SK-N-SH (cell line): ENCODE results near the gene ZNF530. TPM values are rescaled to one million over a fixed set of nuclear protein-coding genes. Genes with fewer than 3 reads are reported as not detected.

Source experiments
- CTCF ChIA-PET: fragments of 300-600, 350-600 bp; formaldehyde crosslinking; extraction: SDS; loops from one replicate; lab custom pipeline; 2021; lab: Yijun Ruan, JAX
- POLR2A ChIA-PET: fragments of 350-600 bp; sonication (Branson Sonifier 250); formaldehyde crosslinking; extraction: SDS; loops from one replicate; lab custom pipeline; 2020; ENCODE audit warnings: antibody characterized with exemption, inconsistent platforms; lab: Yijun Ruan, JAX
- DNase-seq: peaks from one replicate; pipeline ENCODE4 v3.0.0; 2012
- H2AFZ ChIP-seq: fragments of 200-600 bp; sonication (generic); 2 replicates; pipeline ENCODE4 v1.8.1; 2016; ENCODE audit warnings: antibody characterized with exemption, mild to moderate bottlenecking, low read depth
- H3F3A ChIP-seq: fragments of 200-600 bp; sonication (generic); replicated peaks from 2 replicates; pipeline ENCODE3; 2016; ENCODE audit warnings: antibody characterized with exemption, mild to moderate bottlenecking; ENCODE audit not compliant: insufficient read depth
- H3K27ac ChIP-seq, 2 experiments: fragments of 200-500 bp in 1 of 2; fragments of 200-600 bp in 1 of 2; sonication (Bioruptor generic) in 1 of 2; sonication (generic), shearing (Covaris generic) in 1 of 2; 2 replicates each; pipeline versions ENCODE4 v1.5.1 to v1.6.1; 2014 to 2016; ENCODE audit warnings: low read depth in 2 of 2, inconsistent platforms in 1 of 2, low read length in 1 of 2, mild to moderate bottlenecking in 1 of 2, mixed read lengths in 1 of 2
- H3K27me3 ChIP-seq: fragments of 200-600 bp; sonication (generic), shearing (Covaris generic); 2 replicates; pipeline ENCODE4 v1.6.1; 2016; ENCODE audit warnings: mixed run types; ENCODE audit not compliant: insufficient read depth
- H3K36me3 ChIP-seq, 2 experiments: fragments of 200-500 bp in 1 of 2; fragments of 200-600 bp in 1 of 2; sonication (Bioruptor generic) in 1 of 2; sonication (generic) in 1 of 2; replicated peaks in 1 of 2; 2 replicates each; pipeline versions ENCODE3 to v1.5.1; 2014 to 2016; ENCODE audit warnings: low read length in 1 of 2, mild to moderate bottlenecking in 1 of 2; ENCODE audit not compliant: insufficient read depth in 2 of 2, control insufficient read depth in 1 of 2
- H3K4me1 ChIP-seq, 2 experiments: fragments of 200-500 bp in 1 of 2; fragments of 200-600 bp in 1 of 2; sonication (Bioruptor generic) in 1 of 2; sonication (generic), shearing (Covaris generic) in 1 of 2; 2 replicates each; pipeline versions ENCODE4 v1.5.1 to v1.6.1; 2014 to 2016; ENCODE audit warnings: low read depth in 1 of 2, low read length in 1 of 2, mixed run types in 1 of 2; ENCODE audit not compliant: insufficient read depth in 2 of 2, control insufficient read depth in 1 of 2
- H3K4me2 ChIP-seq: fragments of 200-600 bp; sonication (generic), shearing (Covaris generic); 2 replicates; pipeline ENCODE4 v1.6.1; 2017; ENCODE audit warnings: mixed run types
- H3K4me3 ChIP-seq, 2 experiments: fragments of 200-500 bp in 1 of 2; fragments of 200-600 bp in 1 of 2; sonication (Bioruptor generic) in 1 of 2; sonication (generic), shearing (Covaris generic) in 1 of 2; 2 replicates each; pipeline versions ENCODE4 v1.5.1 to v1.8.1; 2014 to 2016; ENCODE audit warnings: low read depth in 2 of 2, inconsistent platforms in 1 of 2, low read length in 1 of 2, mild to moderate bottlenecking in 1 of 2, mixed read lengths in 1 of 2, moderate library complexity in 1 of 2
- H3K79me2 ChIP-seq: fragments of 200-600 bp; sonication (generic); 2 replicates; pipeline ENCODE4 v1.8.1; 2017; ENCODE audit warnings: mild to moderate bottlenecking; ENCODE audit not compliant: insufficient read depth
- H3K9ac ChIP-seq: fragments of 200-600 bp; sonication (generic); 2 replicates; pipeline ENCODE4 v1.6.1; 2017; ENCODE audit warnings: mixed run types
- H3K9me2 ChIP-seq: fragments of 200-600 bp; sonication (generic); 2 replicates; pipeline ENCODE4 v1.6.1; 2017; ENCODE audit warnings: mixed run types
- H3K9me3 ChIP-seq: fragments of 200-600 bp; sonication (generic); 2 replicates; pipeline ENCODE4 v1.6.1; 2017; ENCODE audit warnings: mixed run types, mild to moderate bottlenecking, moderate library complexity
- H4K20me1 ChIP-seq: fragments of 200-600 bp; sonication (generic); 2 replicates; pipeline ENCODE4 v1.6.1; 2017; ENCODE audit warnings: mild to moderate bottlenecking, mixed run types; ENCODE audit not compliant: insufficient read depth
- CTCF ChIP-seq: fragments of 200-600 bp; sonication (generic); IDR thresholded peaks from 2 replicates; pipeline ENCODE4 v1.6.1; 2017; ENCODE audit warnings: antibody characterized with exemption, mild to moderate bottlenecking, moderate library complexity
- EP300 ChIP-seq, 2 experiments: IDR thresholded peaks; 2 replicates each; pipeline versions ENCODE4 v1.4.0 to v1.6.1; 2012; ENCODE audit warnings: borderline replicate concordance in 1 of 2, low read depth in 1 of 2, low read length in 1 of 2
- EZH2phosphoT487 ChIP-seq: fragments of 200-600 bp; sonication (generic); IDR thresholded peaks from 2 replicates; pipeline ENCODE4 v1.6.1; 2017; ENCODE audit warnings: low read depth, mixed run types, mild to moderate bottlenecking, antibody characterized with exemption, moderate library complexity, borderline replicate concordance
- FOXJ3 ChIP-seq: sonication (generic); formaldehyde crosslinking; IDR thresholded peaks from 2 replicates; pipeline ENCODE4 v1.5.1; 2020; ENCODE audit warnings: mild to moderate bottlenecking, missing genetic modification reagents
- FOXM1 ChIP-seq: IDR thresholded peaks from 2 replicates; pipeline ENCODE4 v1.4.0; 2012; ENCODE audit warnings: low read depth, mild to moderate bottlenecking
- GATA2 ChIP-seq: sonication (generic); formaldehyde crosslinking; IDR thresholded peaks from 2 replicates; pipeline ENCODE4 v1.5.0; 2020; ENCODE audit warnings: mild to moderate bottlenecking, missing genetic modification reagents
- JUND ChIP-seq: IDR thresholded peaks from 2 replicates; pipeline ENCODE4 v1.4.0; 2012
- MAX ChIP-seq: IDR thresholded peaks from 2 replicates; pipeline ENCODE4 v1.4.0; 2012; ENCODE audit warnings: low read depth
- MEF2A ChIP-seq: IDR thresholded peaks from 2 replicates; pipeline ENCODE4 v1.4.0; 2012; ENCODE audit warnings: low read depth, borderline replicate concordance
- NFIC ChIP-seq: IDR thresholded peaks from 2 replicates; pipeline ENCODE4 v1.4.0; 2012; ENCODE audit warnings: borderline replicate concordance
- NRF1 ChIP-seq: IDR thresholded peaks from 2 replicates; pipeline ENCODE4 v1.6.1; 2012; ENCODE audit warnings: low read depth, mild to moderate bottlenecking, low read length
- PBX3 ChIP-seq: IDR thresholded peaks from 2 replicates; pipeline ENCODE4; 2012
- POLR2AphosphoS5 ChIP-seq: IDR thresholded peaks from 2 replicates; pipeline ENCODE4 v1.6.1; 2012; ENCODE audit warnings: low read depth, low read length
- RAD21 ChIP-seq: IDR thresholded peaks from 2 replicates; pipeline ENCODE4 v1.6.1; 2012; ENCODE audit warnings: mild to moderate bottlenecking, low read length
- RCOR1 ChIP-seq: fragments of 150-350 bp; IDR thresholded peaks from 2 replicates; pipeline ENCODE4 v1.6.1; 2017; ENCODE audit warnings: antibody characterized with exemption, low read length
- RFX5 ChIP-seq: IDR thresholded peaks from 2 replicates; pipeline ENCODE4 v1.6.1; 2012; ENCODE audit warnings: mild to moderate bottlenecking, improper control_type of control experiment, low read length
- RXRA ChIP-seq: IDR thresholded peaks from 2 replicates; pipeline ENCODE4 v1.4.0; 2012; ENCODE audit warnings: low read depth, mild to moderate bottlenecking, borderline replicate concordance
- SIN3A ChIP-seq: IDR thresholded peaks from 2 replicates; pipeline ENCODE4 v1.6.1; 2012; ENCODE audit warnings: low read depth, mild to moderate bottlenecking, low read length, moderate library complexity, borderline replicate concordance
- SMC3 ChIP-seq: IDR thresholded peaks from 2 replicates; pipeline ENCODE4 v1.6.1; 2012; ENCODE audit warnings: low read depth, low read length, improper control_type of control experiment
- TAF1 ChIP-seq: IDR thresholded peaks from 2 replicates; pipeline ENCODE4 v1.6.1; 2012; ENCODE audit warnings: low read depth, mild to moderate bottlenecking, low read length, moderate library complexity, borderline replicate concordance
- TCF12 ChIP-seq: IDR thresholded peaks from 2 replicates; pipeline ENCODE4 v1.4.0; 2012
- USF2 ChIP-seq: fragments of 150-350 bp; IDR thresholded peaks from 2 replicates; pipeline ENCODE4 v1.6.1; 2017; ENCODE audit warnings: antibody characterized with exemption, low read length, low read depth, borderline replicate concordance
- YY1 ChIP-seq: IDR thresholded peaks from 2 replicates; pipeline ENCODE4 v1.4.0; 2012; ENCODE audit warnings: low read depth, mild to moderate bottlenecking
- ZBTB33 ChIP-seq: IDR thresholded peaks from 2 replicates; pipeline ENCODE4 v1.4.0; 2012; ENCODE audit warnings: low read depth, borderline replicate concordance
- WGBS: methylation state at CpG from one replicate; pipeline ENCODE4 v1.1.6; 2017; ENCODE audit warnings: low lambda C conversion rate; 5-methylcytosine and 5-hydroxymethylcytosine counted together
- polyA plus RNA-seq, 3 experiments: library from polyadenylated mRNA; depleted of rRNA; stranded (reverse); fragments of >200 nt; gene quantifications; 2 replicates each; pipeline ENCODE4 v1.2.3, GENCODE V29; 2012

The ZNF530 gene
- polyA plus RNA-seq, 1 of the 3 experiments (the other 2 are of a cell fraction): 4.6 TPM

GRCh38 chr19:57632987-57633831 lies 33.5 kb downstream of the ZNF530 start, which contains the start of gene ZNF211 (continued):
- TF ChIP-seq PBX3: peak; percentile 99
- no peak for TF ChIP-seq GATA2
- no peak for TF ChIP-seq TAF1
- no peak for TF ChIP-seq RXRA
- peak; percentile 42; the same call in 1 of the 2 replicates for TF ChIP-seq NFIC
- TF ChIP-seq POLR2AphosphoS5: peak; percentile 76; the same call in 1 of the 2 replicates
- 0 out of 2 replicates have a peak, but pooled peaks have one; percentile 9 for TF ChIP-seq MAX
- TF ChIP-seq SMC3: peak; percentile 13; the same call in 1 of the 2 replicates
- TF ChIP-seq EP300 (IDR thresholded peaks at IDR 0.05; ENCODE audit: borderline replicate concordance in 1 of 2, low read depth in 1 of 2, low read length in 1 of 2): no peak
- TF ChIP-seq FOXM1: no peak
- no peak for TF ChIP-seq JUND
- no peak for TF ChIP-seq USF2
- 0 out of 2 replicates have a peak, but pooled peaks have one; percentile 28 for TF ChIP-seq TCF12
- no peak; the same call in 1 of the 2 replicates for TF ChIP-seq RCOR1
- TF ChIP-seq SIN3A: peak; percentile 62; the same call in 1 of the 2 replicates
- TF ChIP-seq CTCF: no peak
- no peak for TF ChIP-seq NRF1

- H3F3A ChIP-seq: peaks cover 4% of the 10 kb centered on the region
- H3K9me2 ChIP-seq: no peaks in the 10 kb centered on the region
- peak overlapping the region; percentile 90 for H3K4me2 ChIP-seq
- H4K20me1 ChIP-seq: no peaks in the 10 kb centered on the region
- H3K27me3 ChIP-seq: no peaks in the 10 kb centered on the region
- H3K4me3 ChIP-seq: peak overlapping the region; percentile 85 to 86
- peaks cover 16% of the 10 kb centered on the region for H3K79me2 ChIP-seq
- TF ChIP-seq RAD21 (no peak), MEF2A (no peak), RFX5 (no peak), ZBTB33 (no peak), EZH2phosphoT487 (no peak), YY1 (no peak), SIN3A (no peak), TAF1 (no peak), FOXJ3 (CRISPR knock-in tag) (no peak), FOXM1 (no peak)
- TF ChIP-seq, all 33 proteins: peak for 0
- POLR2A ChIA-PET: interaction anchor here (1.1 kb wide), 1 partner anchor 20 kb away, joined by 6 read pairs; the partner anchor contains the start of gene ZNF134
- Histone ChIP-seq H3K9me3 (peaks cover 24% of the 10 kb centered on the region), H3K27ac (no peak overlapping the region; a peak in 1 of 4 replicates), H2AFZ (peak overlapping the region; percentile 89; the same call in 1 of the 2 replicates), H3K4me1 (peaks cover 0 to 13% of the 10 kb centered on the region in 2 experiments; a peak in 1 of 4 replicates), H3K36me3 (peaks cover 32 to 46% of the 10 kb centered on the region in 2 experiments), H3K9ac (peak overlapping the region; percentile 77)
- 80% methylated on average over 6 of the region's 6 CpGs for WGBS
- no peak for DNase-seq
- CTCF ChIA-PET: no interaction called here
Measured at GRCh38 chr19:57633832-57634131, 34.1 kb downstream of the ZNF530 start.
